ENCODE measurements around the gene WDR27.
"Not testable (repeated sequence)": the region's sequence is repeated elsewhere in the genome, so short reads cannot be mapped to it uniquely, and the experiment has no call there.

Gene WDR27

DNA sequence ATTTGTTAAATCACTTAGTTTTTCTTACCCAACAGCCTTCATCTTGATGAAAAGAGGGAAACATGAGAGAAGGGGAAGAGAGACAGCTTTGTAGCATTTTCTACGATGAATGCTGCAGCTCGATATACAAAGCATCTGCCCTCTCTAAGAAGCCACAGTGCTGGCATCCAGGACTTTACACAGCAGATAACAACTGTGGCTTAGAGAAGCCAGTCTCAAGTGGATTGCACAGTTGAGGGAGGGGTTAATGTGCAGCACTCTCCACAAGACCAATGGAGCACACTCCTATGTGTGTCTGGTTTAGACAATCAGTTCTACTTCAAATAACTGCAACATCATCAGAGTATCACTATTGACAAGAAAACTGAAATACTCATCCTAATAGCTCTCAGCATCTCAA is 5.9 kb upstream of the WDR27 start:
- DNase-seq, result no peak

DNA sequence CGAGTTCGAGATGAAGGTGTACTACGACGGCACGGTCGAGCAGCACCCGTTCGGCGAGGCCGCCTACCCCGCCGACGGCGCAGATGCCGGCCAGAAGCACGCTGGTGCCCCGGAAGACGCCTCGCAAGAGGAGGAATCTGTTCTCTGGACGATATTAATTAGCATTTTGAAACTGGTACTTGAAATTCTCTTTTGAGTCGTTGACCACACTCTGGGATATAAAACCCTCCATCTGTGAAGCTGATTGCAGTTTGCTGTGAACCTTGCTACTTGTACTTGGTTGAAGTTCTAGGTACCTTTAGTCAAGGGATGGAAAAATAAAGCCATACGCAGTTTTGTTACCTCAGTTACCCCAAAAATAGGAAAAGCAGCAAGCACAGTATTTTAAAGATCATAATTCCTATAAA is 1.0 kb upstream of the WDR27 start:
- no peak for DNase-seq

DNA sequence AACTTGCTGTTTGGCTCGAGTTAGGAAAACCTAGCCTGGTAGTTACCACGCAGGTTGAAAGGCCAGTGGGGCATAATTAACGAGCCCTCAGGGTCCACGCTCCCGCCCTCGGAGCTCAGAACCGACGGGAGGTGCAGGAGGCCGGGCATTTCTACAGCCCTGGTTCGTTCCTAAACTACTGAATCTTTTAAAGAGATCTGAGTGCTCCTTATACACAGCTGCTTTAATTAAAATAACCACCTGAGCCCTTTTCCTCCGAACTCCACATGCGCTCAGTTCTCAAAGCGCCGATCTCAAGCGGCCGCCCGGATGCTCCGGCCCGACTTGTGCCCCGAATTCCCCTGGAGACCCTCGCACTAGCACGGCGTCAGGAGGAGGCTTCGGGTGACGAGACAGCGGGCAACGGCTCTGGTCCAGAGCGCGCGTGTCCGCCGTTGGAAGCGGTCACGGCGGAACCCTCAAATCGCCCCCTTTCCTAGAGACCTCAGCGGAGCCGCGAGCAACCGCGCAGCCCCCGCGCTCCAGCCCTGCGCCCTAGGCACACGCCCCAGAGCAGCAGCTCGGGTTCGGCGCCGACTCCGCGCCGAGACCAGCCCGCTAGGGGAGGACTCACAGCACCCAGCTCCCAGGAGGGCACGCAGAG is 397 bp downstream of the WDR27 start:
- no peak for DNase-seq

DNA sequence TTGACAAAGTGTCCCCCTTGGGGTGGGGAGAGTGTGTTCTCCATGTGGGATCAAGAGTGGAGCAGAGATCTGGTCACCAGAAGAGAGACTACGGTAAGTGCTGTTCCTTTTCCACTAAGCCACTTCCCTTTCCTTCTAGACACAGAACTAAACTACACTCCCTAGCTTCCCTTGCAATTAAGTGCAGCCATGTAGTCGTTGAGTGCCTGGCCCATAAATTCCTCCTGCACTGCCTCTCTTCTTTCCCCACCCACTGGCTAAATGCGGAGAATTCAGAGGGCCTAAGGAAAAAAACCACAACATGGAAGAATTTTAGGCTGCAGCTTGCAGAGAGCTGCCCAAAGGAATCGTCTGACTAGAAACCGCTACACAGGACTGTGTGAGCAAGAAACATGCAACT is 1.5 kb downstream of the WDR27 start:
- no peak for DNase-seq

DNA sequence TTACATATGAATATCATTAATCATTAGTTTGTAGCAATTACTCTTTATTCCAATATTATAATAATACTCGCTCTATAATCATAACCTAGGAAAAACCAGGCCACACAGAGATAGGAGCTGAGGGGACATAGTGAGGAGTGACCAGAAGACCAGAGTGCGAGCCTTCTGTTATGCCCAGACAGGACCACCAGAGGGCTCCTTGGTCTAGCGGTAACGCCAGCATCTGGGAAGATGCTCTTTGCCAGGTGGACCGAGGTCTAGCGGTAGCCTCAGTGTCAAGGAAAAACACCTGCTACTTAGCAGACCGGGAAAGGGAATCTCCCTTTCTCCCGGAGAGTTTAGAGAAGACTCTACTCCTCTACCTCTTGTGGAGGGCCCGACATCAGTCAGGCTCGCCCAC is 4.7 kb downstream of the WDR27 start:
- not testable (repeated sequence) for DNase-seq

DNA sequence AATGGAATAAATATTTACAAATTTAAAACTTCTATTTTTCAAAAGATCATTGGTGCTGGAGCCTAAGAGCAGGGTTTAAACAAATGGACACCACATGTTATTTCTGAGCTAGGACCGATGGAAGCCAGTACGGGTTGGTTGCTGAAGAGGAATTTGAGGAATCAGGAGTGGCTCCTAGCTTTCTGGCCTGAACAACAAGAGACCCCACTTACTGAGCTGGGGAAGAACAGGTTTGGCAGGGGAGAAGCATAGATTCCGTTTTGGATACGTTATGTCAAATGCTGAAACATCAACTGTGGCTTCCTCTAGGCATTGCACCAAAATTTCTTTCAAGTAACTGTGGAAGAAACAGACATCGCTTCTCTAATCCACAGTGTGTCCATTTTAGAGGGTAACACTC is 6.7 kb downstream of the WDR27 start:
- DNase-seq, result no peak

DNA sequence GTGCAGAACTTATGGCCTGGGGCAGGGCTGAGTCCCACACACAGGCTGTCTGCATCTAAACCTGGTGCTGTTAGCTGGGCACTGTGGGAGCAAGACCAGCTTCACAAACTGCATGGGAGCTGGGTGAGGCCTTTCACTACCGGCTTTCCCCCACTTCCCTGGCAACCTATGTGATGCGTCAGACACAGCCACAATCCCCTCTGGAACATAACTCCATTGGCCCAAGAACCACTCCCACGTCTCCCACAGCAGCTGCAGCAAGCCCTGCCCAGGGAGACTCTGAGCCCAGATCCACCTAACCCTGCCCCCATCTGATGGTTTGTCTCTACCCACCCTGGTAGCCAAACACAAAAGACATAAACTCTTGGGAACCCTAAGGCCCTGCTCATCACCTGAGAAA is 9.3 kb downstream of the WDR27 start:
- no peak for DNase-seq

DNA sequence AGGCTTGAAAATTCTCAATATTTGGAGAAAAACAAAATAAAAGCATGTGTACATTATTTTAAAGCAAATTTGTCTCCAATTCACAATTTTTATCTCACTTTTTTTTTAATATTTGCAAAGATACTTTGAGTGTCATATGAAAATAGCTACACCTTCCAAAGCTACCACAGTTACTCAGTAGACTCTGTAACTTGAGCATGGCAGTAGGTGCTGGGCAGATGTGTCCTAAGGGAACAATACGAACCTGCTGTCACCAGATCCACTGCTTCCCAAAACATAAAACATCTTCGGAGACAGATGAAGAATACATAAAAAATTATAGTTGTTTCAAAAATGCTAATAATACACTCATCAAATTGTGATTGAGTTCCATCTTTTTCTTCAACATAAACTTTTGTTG is 10.6 kb downstream of the WDR27 start:
- DNase-seq, result no peak

DNA sequence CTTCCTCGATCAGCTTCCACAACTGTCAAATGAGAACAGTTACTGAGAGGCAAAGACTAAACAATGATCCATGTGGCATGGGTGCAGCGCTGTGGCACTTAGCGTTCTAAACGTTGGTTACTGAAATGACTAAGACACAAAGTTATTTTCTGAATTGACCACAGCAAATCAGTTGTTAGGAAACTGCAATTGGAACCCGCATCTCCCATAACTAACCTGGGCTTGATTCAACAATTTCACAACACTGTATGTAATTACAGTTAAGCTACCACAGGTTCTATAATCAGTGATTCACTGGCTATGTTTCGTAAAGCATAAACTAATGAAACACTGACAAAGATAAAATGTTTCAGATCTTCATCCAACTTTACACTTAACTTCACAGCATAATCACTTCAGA is 12.5 kb downstream of the WDR27 start:
- no peak for DNase-seq

DNA sequence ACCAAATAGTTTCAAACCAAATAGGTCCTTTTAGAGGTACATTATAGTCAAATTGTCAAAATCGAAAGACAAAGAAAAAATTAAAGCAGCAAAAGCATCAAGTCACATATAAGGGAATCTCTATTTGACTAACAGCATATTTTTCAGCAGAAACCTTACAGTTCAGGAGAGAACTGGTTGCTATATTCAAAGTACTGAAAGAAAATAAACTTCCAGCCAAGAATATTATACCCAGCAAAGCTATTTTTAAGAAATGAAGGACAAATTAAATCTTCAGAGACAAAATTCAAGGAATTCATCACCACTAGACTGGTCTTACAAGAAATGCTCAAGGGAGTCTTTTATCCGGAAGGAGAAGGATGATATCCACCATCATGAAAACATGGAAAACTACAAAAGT is 16.0 kb downstream of the WDR27 start:
- no peak for DNase-seq

DNA sequence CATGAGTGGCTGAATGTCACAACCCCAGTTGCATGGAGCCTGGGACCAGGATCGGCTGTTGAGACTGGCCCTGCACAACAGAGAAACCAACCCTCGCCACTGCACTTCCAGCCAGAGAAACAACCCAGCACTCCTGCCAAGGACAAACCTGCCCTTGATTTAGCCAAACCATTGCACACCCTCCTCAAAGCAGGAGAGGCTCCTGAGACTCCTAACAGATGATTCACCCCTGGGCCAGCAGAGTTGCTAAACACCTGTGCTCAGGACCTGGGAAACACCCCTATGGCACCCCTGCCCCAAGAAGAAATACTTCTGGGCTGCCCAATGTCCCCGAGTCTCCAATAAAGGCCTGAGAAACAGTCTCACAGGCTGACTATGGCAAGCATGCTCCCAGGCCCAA is 17.8 kb downstream of the WDR27 start:
- DNase-seq, result no peak

DNA sequence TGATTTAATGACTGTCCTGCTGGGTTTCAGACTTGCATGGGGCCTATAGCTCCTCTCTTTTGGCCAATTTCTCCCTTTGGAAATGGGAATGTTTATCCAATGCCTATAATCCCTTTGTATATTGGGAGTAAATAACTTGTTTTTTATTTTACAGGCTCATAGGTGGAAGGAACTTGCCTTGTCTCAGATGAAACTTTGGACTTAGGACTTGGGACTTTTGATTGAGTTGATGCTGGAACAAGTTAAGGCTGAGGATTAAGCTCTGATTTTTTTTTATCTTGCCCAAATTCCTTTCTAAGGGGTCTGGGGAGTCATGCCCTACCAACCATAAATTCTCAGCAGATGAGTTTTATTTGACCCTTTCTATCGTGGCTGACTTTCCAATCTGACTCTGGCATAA is 23.5 kb downstream of the WDR27 start:
- no peak for DNase-seq

DNA sequence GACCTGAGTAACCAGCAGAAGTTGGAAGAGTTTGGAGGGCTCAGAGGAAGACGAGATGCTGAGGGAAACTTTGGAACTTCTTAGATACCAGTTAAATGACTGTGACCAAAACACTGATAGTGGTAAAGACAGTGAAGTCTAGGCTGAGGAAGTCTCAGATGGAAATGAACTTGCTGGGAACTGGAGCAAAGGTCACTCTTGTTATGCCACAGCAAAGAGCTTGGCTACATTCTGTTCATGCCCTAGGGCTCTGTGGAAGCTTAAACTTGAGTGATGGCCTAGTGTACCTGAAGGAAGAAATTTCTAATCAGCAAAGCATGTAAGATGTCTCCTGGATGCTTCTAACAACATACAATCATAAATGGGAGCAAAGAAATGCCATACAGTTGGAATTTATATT is 24.7 kb downstream of the WDR27 start:
- no peak for DNase-seq

DNA sequence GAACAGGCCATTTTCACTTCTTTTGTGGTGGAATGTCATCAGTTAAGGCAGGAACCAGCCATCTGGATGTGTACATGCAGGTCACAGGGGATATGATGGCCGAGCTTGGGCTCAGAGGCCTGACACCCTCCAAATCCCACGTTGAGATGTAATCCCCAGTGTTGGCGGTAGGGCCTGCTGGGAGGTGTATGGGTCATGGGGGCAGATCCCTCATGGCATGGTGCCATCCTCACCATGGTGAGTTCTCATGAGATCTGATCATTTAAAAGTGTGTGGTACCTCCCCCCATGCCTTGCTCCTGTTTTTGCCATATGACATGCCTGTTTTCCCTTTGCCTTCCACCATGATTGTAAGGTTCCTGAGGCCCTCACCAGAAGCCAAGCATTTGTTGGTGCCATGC is 26.8 kb downstream of the WDR27 start:
- DNase-seq, result no peak

DNA sequence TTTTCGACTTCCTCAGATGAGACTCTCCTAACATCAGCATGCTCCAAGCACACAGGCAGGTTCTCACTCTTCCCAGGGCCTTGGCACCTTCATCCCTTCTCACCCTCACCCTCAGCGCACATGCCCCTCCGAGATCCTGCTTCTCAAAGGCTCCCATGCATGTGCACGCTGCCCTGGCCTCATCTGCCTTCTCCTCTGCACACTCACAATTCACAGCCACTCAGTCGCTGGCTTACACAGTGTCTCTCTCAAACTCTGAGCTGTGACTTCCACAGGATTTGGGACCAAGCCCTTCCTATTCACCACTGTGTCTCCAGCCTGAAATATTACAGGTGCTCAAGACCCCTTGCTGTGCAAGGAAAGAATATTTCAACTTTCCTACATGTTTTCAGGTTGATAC is 30.3 kb downstream of the WDR27 start:
- no peak for DNase-seq

DNA sequence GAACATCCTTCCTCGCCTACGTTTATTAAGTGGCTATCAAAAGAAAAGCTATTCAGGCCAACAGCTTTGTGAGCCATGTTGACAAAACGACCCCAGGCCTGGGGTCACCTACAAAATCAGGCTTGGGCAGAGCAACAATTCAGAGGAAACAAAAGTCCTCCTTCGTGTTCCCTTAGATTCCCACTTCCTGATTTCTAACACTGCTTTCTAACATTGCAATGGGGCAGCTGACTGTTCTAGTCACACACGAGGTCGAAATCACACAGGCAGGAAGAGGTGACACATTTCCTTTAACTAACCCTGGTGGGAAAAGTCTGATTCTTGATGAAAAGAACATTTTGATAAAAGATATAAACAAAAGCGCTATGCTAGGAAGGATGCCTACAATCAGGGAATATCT is 31.9 kb downstream of the WDR27 start:
- no peak for DNase-seq

DNA sequence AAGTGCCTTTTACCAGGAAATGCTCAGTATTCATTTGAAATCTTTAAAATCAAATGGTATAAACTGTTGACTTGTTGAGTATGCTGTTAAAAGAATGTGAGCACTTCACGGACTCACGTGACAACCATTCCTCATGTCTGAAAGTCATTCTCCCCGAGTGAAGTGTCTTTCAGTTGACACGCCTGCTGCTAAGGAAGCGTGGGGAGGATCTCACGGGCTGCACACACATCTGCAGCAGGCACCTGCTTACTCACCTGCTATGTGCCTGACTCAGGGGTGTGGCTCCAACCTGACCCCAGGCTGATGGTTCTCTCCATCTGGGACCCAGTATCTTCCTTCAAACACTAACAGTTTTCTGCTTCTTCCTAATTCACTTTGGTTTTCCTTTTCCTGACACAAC is 32.7 kb downstream of the WDR27 start:
- no peak for DNase-seq

DNA sequence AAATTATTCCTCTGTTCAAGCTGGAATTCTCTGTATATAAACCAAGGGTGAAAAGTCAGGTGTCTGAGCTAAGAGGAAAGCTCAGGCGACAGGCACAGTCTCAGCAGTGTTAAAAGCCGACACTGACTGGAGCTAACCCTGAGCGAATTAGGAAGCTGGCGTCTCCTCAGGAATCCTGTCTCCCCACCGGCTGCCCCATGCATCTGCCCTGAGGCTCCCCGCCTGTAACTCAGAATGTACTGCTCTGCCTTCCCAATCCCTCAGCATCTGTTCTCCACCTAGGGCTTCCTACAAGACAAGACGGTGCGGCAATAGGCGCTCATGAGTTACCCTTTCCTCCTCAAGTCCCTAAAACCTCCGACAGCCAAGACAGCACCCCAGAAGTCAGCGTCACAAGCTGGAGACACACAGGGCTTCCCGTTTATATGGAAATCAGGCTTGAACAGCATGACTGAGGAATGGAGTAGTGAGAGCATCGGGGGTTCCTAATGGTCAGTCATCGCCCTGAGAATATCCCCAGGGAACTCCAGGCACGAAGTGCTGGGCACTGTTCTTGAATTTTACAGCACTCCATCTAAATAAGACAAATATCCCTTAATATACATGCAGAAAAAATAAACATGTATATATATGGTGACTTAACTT is 33.5 kb downstream of the WDR27 start:
- no peak for DNase-seq

DNA sequence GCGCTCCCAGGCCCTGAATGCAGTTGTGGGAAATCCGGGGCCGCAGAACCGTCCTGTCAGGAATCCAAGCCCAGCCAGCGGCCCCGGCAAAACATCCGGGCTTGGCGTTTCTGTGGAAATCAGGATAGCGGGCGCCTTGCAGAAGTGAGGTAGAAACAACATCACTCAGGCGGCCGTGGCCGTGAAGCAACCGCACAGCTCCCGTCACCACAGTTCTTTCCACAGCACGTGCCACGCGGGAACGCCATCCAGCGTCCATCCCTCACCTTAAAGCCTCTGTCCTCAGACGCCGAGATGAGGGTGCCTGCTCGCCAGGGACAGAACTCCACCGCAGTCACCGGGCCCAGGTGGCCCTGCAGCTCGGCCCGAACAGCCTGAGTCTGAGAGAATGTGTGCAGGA is 34.1 kb downstream of the WDR27 start:
- DNase-seq, result no peak

DNA sequence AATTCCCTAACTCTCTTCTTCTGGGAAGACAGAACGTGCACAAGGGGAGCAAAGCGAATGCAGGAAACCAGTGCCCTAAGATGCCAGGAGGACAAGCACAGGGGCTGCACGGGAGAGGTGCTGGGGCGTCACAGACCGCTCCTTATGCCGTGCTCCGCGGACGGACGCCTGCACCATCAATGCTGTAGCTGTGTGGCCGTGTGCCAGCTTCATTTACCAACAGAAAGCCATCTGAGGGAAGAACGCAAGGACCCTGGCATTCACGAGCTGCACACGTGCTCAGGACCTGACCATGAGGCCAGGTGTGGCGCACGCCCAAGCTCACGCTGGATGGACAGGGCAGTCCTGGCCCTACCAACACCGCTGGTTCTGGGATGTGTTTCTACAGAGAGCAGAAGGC is 35.4 kb downstream of the WDR27 start:
- no peak for DNase-seq

DNA sequence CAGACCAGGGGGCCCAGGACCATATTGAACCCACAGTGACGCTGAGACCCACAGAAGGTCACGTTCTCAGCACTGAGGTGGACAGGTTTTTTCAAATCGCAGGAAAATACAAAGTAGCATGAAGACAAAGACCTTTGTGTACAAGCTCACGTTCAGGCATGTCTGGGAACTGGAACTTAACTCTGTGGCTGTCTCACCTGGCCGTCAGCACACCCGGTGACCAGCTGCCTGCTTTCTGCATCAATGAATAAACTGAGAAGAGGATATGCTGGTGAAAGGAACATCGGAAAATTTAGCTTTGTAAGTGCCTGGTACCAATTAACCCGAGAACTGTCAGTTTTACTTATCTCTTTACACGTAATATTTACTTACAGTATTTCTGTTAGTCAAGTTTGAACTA is 36.5 kb downstream of the WDR27 start:
- no peak for DNase-seq

DNA sequence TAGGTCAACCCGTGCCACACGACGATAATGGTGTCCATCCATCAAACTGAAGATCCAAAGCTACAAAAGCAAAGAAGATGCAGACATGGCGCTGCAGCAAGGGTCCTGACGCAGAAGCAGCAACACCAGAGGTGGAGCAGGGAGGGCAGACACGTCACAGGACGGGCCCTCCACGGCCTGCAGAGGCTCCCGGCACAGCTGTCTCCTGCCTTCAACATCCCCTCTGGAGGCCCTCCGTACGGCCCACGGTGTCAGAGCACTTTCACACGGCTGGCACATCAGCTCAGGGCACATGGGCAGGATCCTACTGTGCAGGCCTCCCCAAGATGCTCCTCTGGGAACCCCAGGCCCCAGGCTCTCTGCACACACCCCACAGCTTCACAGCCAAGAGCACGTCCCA is 37.6 kb downstream of the WDR27 start:
- DNase-seq, result no peak

DNA sequence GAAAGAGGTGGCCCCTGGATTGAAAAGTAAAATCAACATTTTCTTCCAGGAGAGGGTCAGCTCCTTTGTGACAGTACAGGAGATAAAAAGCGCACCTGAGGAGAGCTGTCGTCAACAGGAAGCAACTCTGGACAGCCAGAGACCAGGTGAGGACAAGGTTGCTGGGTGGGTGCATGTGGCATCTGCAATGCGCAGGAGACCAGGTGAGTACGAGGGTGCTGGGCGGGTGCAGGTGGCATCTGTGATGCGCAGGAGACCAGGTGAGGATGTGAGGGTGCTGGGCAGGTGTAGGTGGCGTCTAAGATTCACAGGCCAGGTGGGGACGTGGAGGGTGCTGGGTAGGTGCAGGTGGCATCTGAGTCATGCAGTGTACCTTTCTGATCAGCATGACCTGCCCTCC is 38.4 kb downstream of the WDR27 start:
- DNase-seq, result no peak

DNA sequence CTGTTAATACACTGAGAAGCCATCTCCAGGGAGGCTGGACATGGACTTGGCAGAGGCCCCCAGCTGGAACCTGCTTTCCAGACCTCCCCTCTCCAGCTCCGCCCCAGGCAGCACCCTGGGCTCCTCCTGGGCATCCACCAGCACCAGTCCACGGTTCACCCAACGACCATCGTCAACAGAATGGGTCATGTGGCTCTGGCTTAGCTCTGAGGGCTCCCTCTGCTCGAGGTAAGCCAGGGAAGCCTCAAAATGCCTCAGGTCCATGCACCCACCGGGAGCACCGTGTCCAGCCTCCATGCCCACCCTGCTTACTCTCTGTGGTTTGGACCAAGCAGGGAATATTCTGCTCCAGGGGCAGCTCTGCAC is 40.5 kb downstream of the WDR27 start:
- no peak for DNase-seq

DNA sequence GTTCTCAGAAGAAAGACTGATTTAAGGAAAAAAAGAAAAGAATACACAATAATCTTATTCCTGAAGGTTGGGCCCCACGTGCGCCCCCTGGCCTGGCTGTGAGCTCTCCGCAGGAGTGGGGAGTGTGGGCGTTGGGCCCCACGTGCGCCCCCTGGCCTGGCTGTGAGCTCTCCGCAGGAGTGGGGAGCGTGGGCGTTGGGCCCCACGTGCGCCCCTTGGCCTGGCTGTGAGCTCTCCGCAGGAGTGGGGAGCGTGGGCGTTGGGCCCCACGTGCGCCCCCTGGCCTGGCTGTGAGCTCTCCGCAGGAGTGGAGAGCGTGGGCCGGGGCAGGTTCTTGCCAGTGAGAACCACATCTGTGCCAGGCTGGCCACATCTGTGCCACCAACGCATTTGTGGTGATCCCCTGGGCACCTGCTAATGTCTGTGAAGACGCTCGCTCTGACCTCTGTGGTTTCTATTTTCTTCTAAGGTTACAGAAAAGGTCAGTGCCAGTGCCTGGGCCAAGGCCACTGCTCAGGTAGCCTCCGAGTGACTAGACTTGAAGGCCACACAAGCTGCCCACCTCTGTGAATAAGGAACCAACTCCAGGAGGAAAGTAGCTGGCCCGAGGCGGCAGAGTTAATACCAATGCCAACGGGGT is 41.0 kb downstream of the WDR27 start:
- DNase-seq, result no peak

Measured in kidney glomerular epithelial cell (primary cell).